H1 (cell line): ENCODE measurements around the gene MPP2. TPM values are rescaled to one million over a fixed set of nuclear protein-coding genes. Genes with fewer than 3 reads are reported as not detected.

Source experiments
- CTCF ChIA-PET: fragments of 300-600 bp; sonication (Branson Sonifier 250); formaldehyde crosslinking; loops from one replicate; lab custom pipeline; 2021; ENCODE audit not compliant: partially characterized antibody; lab: Charles Lee
- POLR2A ChIA-PET: fragments of 300-600 bp; sonication (Branson Sonifier 250); formaldehyde crosslinking; loops from one replicate; lab custom pipeline; 2021; ENCODE audit warnings: inconsistent platforms; ENCODE audit not compliant: partially characterized antibody; lab: Charles Lee
- DNase-seq, 2 experiments: peaks; one replicate each; pipeline versions ENCODE4 v3.0.0 to v3.0.0-alpha.2; 2010 to 2022; ENCODE audit warnings: low spot score in 2 of 2, low read depth in 1 of 2, mixed read lengths in 1 of 2
- FAIRE-seq: peaks from 2 replicates; lab custom pipeline; 2011; peaks lifted over from hg19 to GRCh38; lab: Jason Lieb, UNC
- H2AFZ ChIP-seq: 2 replicates; pipeline ENCODE4 v1.8.1; 2012; ENCODE audit warnings: low read length, inconsistent platforms
- H2AK5ac ChIP-seq: 2 replicates; pipeline ENCODE4 v1.6.1; 2013; ENCODE audit warnings: low read depth, low read length
- H2BK120ac ChIP-seq: replicated peaks from 2 replicates; pipeline ENCODE3; 2013; ENCODE audit warnings: low read depth, low read length, inconsistent platforms
- H2BK12ac ChIP-seq: 2 replicates; pipeline ENCODE4 v1.6.1; 2013; ENCODE audit warnings: low read depth, low read length
- H2BK15ac ChIP-seq: 2 replicates; pipeline ENCODE4 v1.6.1; 2013; ENCODE audit warnings: low read length
- H2BK20ac ChIP-seq: 2 replicates; pipeline ENCODE4 v1.6.1; 2013; ENCODE audit warnings: low read length
- H2BK5ac ChIP-seq: 2 replicates; pipeline ENCODE4 v1.6.1; 2013; ENCODE audit warnings: low read depth, low read length
- H3K14ac ChIP-seq: 2 replicates; pipeline ENCODE4 v1.6.1; 2013; ENCODE audit warnings: inconsistent platforms; ENCODE audit not compliant: insufficient read length
- H3K18ac ChIP-seq: 2 replicates; pipeline ENCODE4 v1.6.1; 2013; ENCODE audit warnings: low read length; ENCODE audit errors: extremely low read depth
- H3K23ac ChIP-seq: 2 replicates; pipeline ENCODE4 v1.6.1; 2013; ENCODE audit warnings: inconsistent platforms; ENCODE audit not compliant: insufficient read length
- H3K23me2 ChIP-seq: 2 replicates; pipeline ENCODE4 v1.6.1; 2013; ENCODE audit warnings: low read depth, low read length
- H3K27ac ChIP-seq: 2 replicates; pipeline ENCODE4 v1.6.1; 2011; ENCODE audit warnings: low read depth, low read length, inconsistent platforms
- H3K27me3 ChIP-seq, 4 experiments: replicated peaks in 1 of 4; 1 replicate in 1 of 4; 2 replicates in 3 of 4; pipeline versions ENCODE4 v1.6.1 to v1.8.1; 2011 to 2013; ENCODE audit warnings: low read length in 3 of 4, mild to moderate bottlenecking in 3 of 4, inconsistent platforms in 2 of 4, mixed read lengths in 2 of 4, moderate library complexity in 1 of 4; ENCODE audit not compliant: control insufficient read depth in 3 of 4, insufficient read depth in 3 of 4; ENCODE audit errors: extremely low read depth in 1 of 4
- H3K36me3 ChIP-seq, 4 experiments: 2 replicates each; pipeline versions ENCODE4 v1.6.1 to v1.8.1; 2011 to 2013; ENCODE audit warnings: mild to moderate bottlenecking in 4 of 4, low read length in 3 of 4, moderate library complexity in 2 of 4, control low read depth in 1 of 4, inconsistent platforms in 1 of 4; ENCODE audit not compliant: insufficient read depth in 4 of 4, control insufficient read depth in 2 of 4
- H3K4ac ChIP-seq: replicated peaks from 2 replicates; pipeline ENCODE3; 2013; ENCODE audit warnings: low read length, low read depth, mixed read lengths, inconsistent platforms; ENCODE audit not compliant: insufficient read length
- H3K4me1 ChIP-seq, 4 experiments: replicated peaks in 1 of 4; 1 replicate in 1 of 4; 2 replicates in 3 of 4; pipeline versions ENCODE4 v1.6.1 to v1.8.1; 2011 to 2013; ENCODE audit warnings: low read length in 3 of 4, inconsistent platforms in 2 of 4, mixed read lengths in 1 of 4; ENCODE audit not compliant: insufficient read depth in 4 of 4, control insufficient read depth in 3 of 4
- H3K4me2 ChIP-seq, 2 experiments: 2 replicates each; pipeline versions ENCODE4 v1.6.1 to v1.8.1; 2011 to 2013; ENCODE audit warnings: low read depth in 2 of 2, low read length in 2 of 2, control low read depth in 1 of 2, inconsistent platforms in 1 of 2, mild to moderate bottlenecking in 1 of 2; ENCODE audit not compliant: insufficient read depth in 1 of 2
- H3K4me3 ChIP-seq, 4 experiments: fragments of 200-600, 300-600 bp in 1 of 4; sonication (generic), shearing (Covaris generic), sonication (Bioruptor Twin) in 1 of 4; 2 replicates each; pipeline versions ENCODE4 v1.5.1 to v1.8.1; 2011 to 2016; ENCODE audit warnings: low read length in 4 of 4, low read depth in 3 of 4, control low read depth in 2 of 4, inconsistent platforms in 2 of 4, mild to moderate bottlenecking in 2 of 4, mixed read lengths in 1 of 4, moderate library complexity in 1 of 4; ENCODE audit not compliant: insufficient read depth in 2 of 4; ENCODE audit errors: extremely low read depth in 1 of 4
- H3K56ac ChIP-seq: replicated peaks from 2 replicates; pipeline ENCODE3; 2013; ENCODE audit warnings: low read depth, mild to moderate bottlenecking, mixed read lengths, low read length, inconsistent platforms; ENCODE audit not compliant: insufficient read length
- H3K79me1 ChIP-seq: 2 replicates; pipeline ENCODE4 v1.6.1; 2013; ENCODE audit warnings: low read depth, low read length, control low read depth
- H3K79me2 ChIP-seq, 2 experiments: 2 replicates each; pipeline versions ENCODE4 v1.6.1 to v1.8.1; 2012 to 2013; ENCODE audit warnings: low read length in 2 of 2, mild to moderate bottlenecking in 2 of 2, inconsistent platforms in 1 of 2; ENCODE audit not compliant: insufficient read depth in 2 of 2, control insufficient read depth in 1 of 2
- H3K9ac ChIP-seq, 4 experiments: replicated peaks in 1 of 4; 1 replicate in 1 of 4; 2 replicates in 3 of 4; pipeline versions ENCODE4 v1.6.1 to v1.8.1; 2011 to 2013; ENCODE audit warnings: low read depth in 3 of 4, low read length in 3 of 4, control low read depth in 2 of 4, mild to moderate bottlenecking in 2 of 4, moderate library complexity in 2 of 4, inconsistent platforms in 1 of 4; ENCODE audit errors: extremely low read depth in 1 of 4
- H3K9me3 ChIP-seq, 2 experiments: 2 replicates each; pipeline versions ENCODE4 v1.6.1 to v1.8.1; 2012 to 2013; ENCODE audit warnings: mild to moderate bottlenecking in 2 of 2, moderate library complexity in 2 of 2, control low read depth in 1 of 2, inconsistent platforms in 1 of 2, low read depth in 1 of 2, low read length in 1 of 2, mixed read lengths in 1 of 2; ENCODE audit not compliant: insufficient read depth in 2 of 2
- H4K20me1 ChIP-seq, 2 experiments: replicated peaks in 1 of 2; 2 replicates each; pipeline versions ENCODE3 to v1.8.1; 2011 to 2013; ENCODE audit warnings: inconsistent platforms in 2 of 2, low read length in 2 of 2, mild to moderate bottlenecking in 1 of 2; ENCODE audit not compliant: insufficient read depth in 2 of 2, control insufficient read depth in 1 of 2
- H4K5ac ChIP-seq: 2 replicates; pipeline ENCODE4 v1.6.1; 2013; ENCODE audit warnings: low read length, low read depth, mixed read lengths, inconsistent platforms; ENCODE audit not compliant: insufficient read length
- H4K8ac ChIP-seq: 2 replicates; pipeline ENCODE4 v1.8.0; 2013; ENCODE audit warnings: mild to moderate bottlenecking, moderate library complexity, low read length, inconsistent platforms; ENCODE audit not compliant: insufficient read depth; ENCODE audit errors: extremely low read depth
- H4K91ac ChIP-seq: replicated peaks from 2 replicates; pipeline ENCODE3; 2013; ENCODE audit warnings: low read length, mixed read lengths, inconsistent platforms; ENCODE audit not compliant: insufficient read length
- BACH1 ChIP-seq: IDR thresholded peaks from 2 replicates; pipeline ENCODE4 v1.6.1; 2012; ENCODE audit warnings: low read length, improper control_type of control experiment
- BRCA1 ChIP-seq: IDR thresholded peaks from 2 replicates; pipeline ENCODE4 v1.6.1; 2012; ENCODE audit warnings: low read depth, low read length, improper control_type of control experiment
- MAFK ChIP-seq: IDR thresholded peaks from 2 replicates; pipeline ENCODE4 v1.6.1; 2012; ENCODE audit warnings: low read depth, mild to moderate bottlenecking, improper control_type of control experiment, low read length
- WGBS, 2 experiments: shearing (Covaris generic) in 1 of 2; methylation state at CpG; one replicate each; pipeline versions ENCODE4 v1.1.6 to v1.1.7; 2013 to 2015; ENCODE audit warnings: low lambda C conversion rate in 2 of 2, mixed read lengths in 2 of 2, inconsistent platforms in 1 of 2, low coverage in 1 of 2, missing lambda C conversion rate in 1 of 2; ENCODE audit not compliant: insufficient replicate concordance in 2 of 2, insufficient coverage in 1 of 2, insufficient read length in 1 of 2; ENCODE audit errors: extremely low coverage in 1 of 2, missing lambda C conversion rate in 1 of 2; 5-methylcytosine and 5-hydroxymethylcytosine counted together
- polyA plus RNA-seq, 7 experiments: library from polyadenylated mRNA; depleted of rRNA in 3 of 7; stranded (reverse) in 5 of 7; unstranded in 2 of 7; fragments of >200 nt in 5 of 7; fragments of 200-250 nt in 2 of 7; gene quantifications; 1 replicate in 5 of 7; 2 replicates in 1 of 7; 4 replicates in 1 of 7; pipeline versions ENCODE4 v1.2.1 to v1.2.3, GENCODE V29; 2011 to 2013; ENCODE audit warnings: missing spikeins in 2 of 7, mixed read lengths in 2 of 7
- total RNA-seq: library from RNA; stranded (reverse); fragmentation: NEBNext Ultra II Directional; extraction: Animal tissue kit (Norgen Biotek cat#: 25700); gene quantifications from 2 replicates; pipeline ENCODE4 v1.2.1, GENCODE V29; 2021

MPP2 gene
- total and polyA plus RNA-seq, 2 of the 8 experiments (the other 6 are each of a cell fraction or from before 2014, with no cell fraction given) = 30.9 to 34.1 TPM

- Histone ChIP-seq H2AK5ac (no peak overlapping the region), H3K14ac (no peak overlapping the region), H2BK15ac (no peak overlapping the region), H3K4ac (no peak overlapping the region), H3K4me3 (no peak overlapping the region), H3K23me2 (no peaks in the 10 kb centered on the region), H3K4me1 (peaks cover 0 to 8% (median 6%) of the 10 kb centered on the region in 4 experiments; a peak in 5 of 7 replicates), H3K56ac (no peak overlapping the region), H4K8ac (no peak overlapping the region), H3K79me2 (no peaks in the 10 kb centered on the region), H4K91ac (no peak overlapping the region), H2BK20ac (no peak overlapping the region), H3K9me3 (no peaks in the 10 kb centered on the region), H3K27ac (no peak overlapping the region), H3K4me2 (no peak overlapping the region), H3K9ac (no peak overlapping the region), H3K36me3 (no peaks in the 10 kb centered on the region; a peak in 2 of 8 replicates), H3K23ac (no peak overlapping the region), H4K20me1 (peaks cover 0 to 8% of the 10 kb centered on the region in 2 experiments), H4K5ac (no peak overlapping the region), H3K79me1 (no peaks in the 10 kb centered on the region), H2BK5ac (no peak overlapping the region), H2AFZ (no peak overlapping the region), H2BK120ac (no peak overlapping the region), H2BK12ac (no peak overlapping the region), H3K18ac (no peak overlapping the region), H3K27me3 (no peaks in the 10 kb centered on the region)
- 94% methylated on average over 12 of the region's 12 CpGs; no CpG with 5 or more reads in 1 of the 2 experiments for WGBS, 2 experiments
- DNase-seq (no peak), FAIRE-seq (no peak)
- TF ChIP-seq BRCA1 (no peak), BACH1 (no peak), MAFK (no peak)
- CTCF ChIA-PET = interaction anchor here (0.7 to 10.0 kb wide), 28 partner anchors 15 to 482 kb away, joined by 3 to 403 read pairs (median 6); partner anchors contain the start of genes CD300LG, FAM171A2, MPP2 and PPY
- POLR2A ChIA-PET = no interaction called here
Measured at GRCh38 chr17:43881181-43881580, 26.2 kb downstream of the MPP2 start.
